ENCODE results near the gene BOD1L1.
A peak's percentile ranks its signal among the peaks of the same experiment; 100 is the strongest.

Gene BOD1L1

DNA sequence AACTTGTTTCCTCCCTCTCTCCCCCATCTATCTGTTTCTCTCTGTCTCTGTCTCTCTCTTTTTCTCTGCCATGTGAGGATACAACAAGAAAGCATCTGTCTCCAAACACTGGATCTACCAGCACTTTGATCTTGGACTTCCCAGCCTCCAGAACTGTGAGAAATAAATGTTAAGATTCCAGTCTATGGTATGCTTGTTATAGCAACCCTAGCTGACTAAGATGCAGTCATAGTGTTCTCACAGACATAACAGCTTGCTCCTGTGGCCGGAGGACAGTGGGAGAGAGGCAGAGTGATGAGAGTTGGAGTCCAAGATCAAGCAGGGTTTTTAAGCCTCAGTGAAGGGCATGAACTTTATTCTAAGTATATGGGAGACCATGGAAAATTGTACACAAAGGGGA, 74.4 kb downstream of the BOD1L1 start:
- DNase-seq: no peak

DNA sequence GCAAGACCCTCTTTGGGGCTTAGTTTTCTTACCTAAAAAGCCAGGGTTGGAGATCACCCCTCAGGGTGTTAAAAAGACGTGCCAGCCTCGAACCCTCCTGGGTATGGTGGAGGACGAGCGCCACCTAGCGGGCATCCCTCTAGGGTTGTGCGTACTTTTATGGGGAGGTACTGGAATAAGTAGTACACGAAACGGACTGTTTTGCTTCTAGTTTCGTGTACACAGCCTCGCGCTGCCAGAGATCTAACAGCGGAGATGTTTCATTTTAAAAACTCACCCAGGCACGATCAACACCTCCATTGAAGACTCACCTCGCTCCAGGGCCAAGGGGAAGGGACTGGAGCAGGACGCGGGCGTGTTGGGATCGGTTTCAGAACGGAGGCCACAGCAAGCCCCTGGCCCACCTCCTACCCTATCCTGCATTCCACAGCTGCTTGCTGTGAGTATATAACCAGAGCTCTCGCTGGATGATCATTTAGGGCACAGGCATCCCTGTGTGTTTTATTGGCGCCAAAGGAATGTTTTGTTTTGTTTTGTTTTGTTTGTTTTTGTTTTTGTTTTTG, 78.5 kb downstream of the BOD1L1 start:
- DNase-seq: peak; percentile 36

DNA sequence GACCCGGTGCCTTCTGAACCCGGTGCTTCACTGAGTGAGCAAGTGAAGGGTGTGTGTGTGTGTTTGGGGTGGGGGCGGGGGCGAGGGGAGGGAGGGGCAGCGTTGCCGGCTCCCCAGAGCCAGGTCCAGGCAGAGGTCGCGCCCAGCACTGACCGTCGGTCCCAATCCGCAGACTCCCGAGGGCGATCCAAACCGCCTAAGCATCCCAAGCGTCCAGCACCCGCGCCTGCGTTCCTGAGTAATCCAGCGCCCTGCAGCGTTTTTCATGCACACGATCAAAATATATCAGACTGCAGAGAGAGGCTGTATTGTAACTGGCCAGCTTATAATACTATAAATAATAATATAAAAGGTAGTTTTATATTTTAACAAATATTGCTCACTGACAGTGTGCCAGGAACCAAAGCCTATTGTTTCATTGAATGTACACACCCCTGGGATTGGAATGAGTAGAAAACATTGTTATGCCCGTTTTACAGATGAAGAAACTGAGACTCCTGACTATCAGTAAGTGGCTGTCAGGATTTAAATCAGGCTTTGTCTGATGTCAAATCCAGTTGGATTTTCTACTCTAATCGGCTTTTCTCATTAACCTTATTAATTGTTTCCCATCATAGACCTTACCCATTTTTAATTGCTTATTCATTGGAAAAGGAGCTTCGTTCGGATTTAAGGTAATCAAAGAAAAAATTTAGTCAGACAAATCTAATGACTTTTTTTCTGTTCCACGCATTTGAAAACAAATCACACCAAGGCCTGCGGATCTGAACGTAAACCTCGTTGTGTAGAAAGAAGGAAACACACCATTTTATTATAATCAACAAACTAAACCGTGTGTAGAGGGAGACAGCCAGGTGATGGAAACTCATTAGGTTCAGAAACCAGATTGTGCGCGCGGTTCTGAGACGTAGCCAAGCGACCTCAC, 79.2 kb downstream of the BOD1L1 start:
- no peak for DNase-seq

DNA sequence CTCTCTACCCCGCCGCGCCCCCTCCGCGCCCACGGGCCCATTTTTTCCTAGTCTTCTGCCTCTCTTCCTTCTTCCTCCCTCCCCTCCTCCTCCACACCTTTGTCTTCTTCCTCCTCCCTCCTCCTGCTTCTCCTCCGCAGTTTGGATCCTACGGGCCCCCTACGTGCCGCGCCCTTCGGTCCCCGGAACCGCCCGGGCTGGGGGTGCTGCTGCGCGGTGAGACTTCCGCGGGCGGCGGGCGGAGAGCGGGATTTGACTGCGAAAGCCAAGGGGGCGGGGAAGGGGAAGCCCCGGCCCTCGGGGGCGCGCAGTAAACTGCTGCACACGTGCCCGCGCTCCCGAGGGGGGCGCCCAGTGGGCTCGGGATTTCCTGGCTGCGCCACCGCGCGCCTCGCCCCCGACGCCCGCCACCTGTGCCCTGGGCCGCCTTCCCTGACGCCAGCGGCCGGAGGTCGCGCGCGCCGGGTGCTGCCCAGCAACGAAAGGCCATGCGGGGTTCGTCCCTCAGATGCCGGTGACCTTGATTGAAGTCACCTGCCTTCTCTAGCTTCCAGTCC, 80.0 kb downstream of the BOD1L1 start:
- no peak for DNase-seq

DNA sequence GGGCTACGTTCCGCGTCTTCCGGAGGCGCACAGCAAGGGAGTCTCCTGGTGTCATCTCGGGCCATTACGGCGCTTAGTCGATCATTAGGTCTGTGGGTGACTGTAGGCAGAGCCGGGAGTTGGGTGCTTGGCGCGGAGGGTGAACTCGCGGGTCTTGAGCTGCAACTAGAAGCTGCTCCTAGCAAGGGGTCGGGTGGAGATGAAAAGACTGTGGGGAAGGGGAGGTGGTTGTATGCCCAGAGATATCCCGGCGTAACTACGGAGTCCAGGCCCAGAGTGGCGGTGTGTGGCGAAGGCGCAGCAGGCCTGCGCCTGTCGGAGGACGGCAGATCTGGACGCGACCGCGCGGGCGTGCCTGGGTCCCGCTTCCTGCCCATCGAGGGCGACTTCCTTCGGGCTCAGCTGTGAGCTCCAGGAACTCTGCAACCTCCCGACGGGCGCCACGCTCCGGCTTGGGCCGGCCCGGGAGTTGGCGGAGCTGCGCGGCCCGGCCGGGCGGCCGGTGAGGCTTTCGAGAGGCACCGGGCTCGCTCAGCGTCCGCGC, 80.5 kb downstream of the BOD1L1 start:
- no peak for DNase-seq

DNA sequence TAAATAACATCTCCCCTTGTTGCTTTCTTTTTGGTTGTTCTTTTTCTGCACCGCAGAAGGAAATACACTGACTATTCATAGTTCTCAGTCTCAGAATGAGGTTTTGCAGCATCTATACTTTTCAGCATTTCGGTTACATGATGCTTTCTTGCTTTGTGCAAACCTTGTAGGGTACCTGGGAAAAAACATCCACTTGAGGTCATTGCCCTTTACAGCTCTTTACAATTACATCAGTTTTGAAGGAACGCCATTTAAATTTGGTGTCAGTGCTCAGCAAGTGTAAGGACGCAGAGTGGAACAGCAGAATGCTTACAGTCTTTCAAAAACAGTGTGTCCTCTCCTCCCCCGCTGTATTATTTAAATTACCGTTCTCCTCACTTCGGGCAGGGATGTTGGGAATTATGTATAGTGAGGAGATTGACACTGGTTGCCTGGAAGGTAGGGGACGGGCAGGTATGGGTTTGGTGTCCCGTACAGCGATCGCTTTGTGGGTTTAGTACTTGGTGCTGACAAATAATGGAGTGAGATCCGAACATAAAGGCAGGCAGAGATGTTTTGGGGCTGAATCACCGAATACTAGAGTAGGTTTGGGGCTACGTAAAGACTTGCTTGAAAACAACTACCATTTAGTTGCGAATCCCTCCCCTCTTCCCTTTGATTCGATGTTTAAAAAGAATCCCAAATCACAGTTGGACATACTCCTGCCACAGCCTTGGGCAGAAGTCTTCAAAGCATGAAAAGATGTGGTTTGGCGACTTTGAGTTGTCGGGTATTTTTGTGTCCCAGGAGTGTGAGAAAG, 81.2 kb downstream of the BOD1L1 start:
- DNase-seq: no peak

DNA sequence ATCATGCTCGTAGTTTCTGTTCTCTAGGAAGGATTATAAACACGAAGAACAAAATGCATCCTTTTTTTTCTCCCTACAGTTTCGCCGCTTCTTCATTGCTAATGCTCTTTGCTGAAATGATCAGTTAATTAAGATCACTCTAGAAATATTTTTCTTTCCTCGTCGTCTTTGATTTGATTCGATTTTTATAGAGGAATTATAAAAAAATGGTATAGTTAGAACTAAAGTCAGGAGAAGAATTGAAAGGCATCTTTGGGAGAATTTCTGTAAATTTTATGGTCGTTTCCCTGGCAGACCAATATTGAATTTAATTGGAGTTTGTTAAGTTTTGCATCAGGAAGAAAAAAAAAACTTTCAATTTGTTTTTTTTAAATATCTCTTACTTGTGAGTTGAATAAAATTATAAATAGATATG, 82.1 kb downstream of the BOD1L1 start:
- DNase-seq: no peak

DNA sequence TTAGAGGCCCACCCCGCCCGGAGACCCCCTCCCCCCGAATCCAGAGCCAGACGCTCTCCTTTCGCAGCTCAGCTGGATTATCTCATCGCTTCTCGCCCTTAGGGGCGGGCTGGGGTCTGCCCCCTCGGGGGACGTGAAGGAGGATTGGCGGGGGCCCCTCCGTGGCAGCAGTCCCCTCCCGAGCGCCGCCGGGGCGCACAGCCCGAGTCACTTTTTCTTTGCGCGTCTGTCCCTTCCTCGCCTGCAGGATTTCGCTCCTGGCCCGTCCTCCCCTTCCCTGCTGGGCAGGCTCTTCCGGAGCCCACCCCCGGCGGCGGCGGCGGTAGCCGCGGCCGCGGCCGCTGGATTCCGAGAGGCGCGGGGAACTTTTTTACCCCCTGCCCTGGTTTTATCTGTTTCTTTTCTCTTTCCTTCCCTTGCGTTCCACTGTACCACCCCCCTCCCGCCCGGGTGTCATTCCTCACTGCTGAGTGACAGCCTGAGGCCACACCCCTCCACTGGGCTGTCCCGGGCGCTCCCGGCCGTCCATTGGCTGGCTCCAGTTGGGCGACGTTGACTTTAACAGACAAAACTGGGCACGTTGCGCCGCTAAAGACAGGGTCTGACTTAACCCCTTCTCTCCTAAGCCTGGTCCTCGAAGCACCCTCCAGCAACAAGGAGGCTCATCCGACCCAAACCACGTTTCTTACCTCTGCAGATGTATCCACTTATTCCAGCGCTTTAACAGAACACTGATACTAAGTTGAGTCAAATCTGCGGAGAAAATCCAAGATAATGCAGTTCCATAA, 82.7 kb downstream of the BOD1L1 start:
- DNase-seq: peak; percentile 70

DNA sequence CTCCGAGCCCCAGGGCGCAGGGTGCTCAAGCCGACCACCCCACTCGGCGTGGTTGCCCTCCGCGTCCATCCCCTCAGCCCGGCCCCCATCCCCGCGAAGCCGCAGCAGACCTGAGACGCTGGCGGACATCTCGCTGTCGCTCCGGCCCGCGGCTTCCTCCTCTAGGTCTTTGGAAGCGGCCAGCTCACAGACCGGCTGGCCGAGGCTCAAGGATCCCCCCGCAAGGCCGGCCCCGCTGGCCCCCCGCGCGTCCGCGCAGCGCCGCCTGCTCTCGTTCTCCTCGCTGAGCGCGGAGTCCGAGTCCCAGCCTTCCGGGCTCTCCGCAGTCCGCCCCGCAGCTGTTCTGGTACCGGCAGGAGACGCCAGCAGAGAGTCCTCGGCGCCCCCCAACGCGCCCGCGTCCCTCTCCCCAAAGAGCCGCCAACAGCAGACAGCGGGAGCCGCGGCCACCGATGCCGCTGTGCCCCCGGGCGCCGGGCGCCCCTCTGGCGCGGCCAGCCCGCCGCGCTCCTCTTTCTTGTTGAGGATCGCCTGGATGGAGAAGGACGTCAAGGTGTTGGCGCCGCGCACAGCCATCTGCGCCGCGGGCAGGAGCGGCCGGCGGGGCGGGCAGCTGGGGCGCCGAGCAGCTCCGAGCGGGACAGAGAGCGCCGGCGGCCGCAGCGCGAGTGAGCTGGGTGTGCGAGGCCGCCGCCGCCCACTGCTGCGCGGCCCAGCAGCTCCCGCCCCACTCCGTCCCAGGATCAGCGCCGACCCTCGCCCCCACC, 83.5 kb downstream of the BOD1L1 start, which contains the start of gene NKX3-2:
Gene NKX3-2, minus strand, starts transcription at position 670 of the 767 bp plus-strand sequence. Its CDS starts 94 bp downstream, at position 576.
- no peak for DNase-seq

DNA sequence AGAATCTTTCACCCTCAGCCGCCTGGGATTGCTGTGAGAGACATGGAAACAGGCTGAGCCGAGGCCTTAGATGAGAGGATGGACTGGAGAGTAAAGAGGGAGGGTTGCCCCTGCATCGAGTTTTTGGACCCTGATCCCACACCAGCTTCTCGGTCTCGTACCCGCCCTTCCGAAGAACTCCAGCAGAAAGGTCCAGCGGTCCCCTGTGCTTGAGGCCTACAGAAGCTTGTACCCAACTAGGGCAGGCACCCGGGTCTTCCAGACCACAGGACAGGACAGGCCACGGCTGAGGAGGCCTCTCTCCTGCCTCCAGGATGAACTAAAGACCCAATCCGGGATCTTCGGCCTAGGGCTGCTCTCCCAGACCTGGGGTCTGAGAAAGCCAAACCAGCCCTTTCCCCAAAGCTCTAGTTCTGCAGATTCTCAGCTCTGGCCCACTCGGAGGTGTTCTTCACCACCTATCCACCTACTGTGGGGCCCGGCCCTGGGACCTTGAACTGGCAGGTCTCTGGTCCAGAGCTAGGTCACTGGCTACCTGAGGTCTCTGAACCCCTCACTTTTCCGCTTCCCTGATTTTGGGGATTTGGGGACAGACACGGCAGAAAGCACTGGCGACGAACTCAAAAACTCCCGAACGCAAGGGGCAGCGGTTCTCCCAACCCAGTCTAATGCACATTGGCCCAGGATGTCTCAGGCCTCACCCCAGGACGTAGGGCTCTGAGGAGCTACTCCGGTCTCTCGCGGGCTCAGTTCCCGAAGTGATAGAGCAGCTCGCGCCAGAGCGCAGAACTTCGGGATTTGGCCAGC, 84.3 kb downstream of the BOD1L1 start:
- DNase-seq: no peak

DNA sequence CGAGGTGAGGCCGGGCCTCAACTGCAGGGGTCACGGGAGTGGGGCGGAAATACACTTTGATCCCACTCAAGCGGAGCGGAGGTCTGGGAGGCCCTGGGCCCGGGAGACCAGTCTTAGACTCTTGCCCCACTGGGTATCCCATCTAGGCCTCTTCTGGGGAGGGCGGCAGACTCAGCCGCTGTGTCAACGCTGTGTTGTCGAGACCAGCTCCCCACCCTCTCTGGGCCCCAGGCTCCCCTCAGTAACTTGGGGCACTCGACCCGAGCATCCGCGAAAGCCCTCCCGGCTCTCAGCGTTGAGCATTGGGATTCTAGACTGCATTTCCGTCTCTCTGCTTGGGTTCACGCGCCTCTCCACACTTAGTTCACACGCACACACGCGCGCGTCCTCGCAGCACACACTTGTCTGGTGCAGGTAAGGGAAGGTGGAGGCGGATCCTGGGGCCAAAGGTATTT, 84.9 kb downstream of the BOD1L1 start:
- no peak for DNase-seq

DNA sequence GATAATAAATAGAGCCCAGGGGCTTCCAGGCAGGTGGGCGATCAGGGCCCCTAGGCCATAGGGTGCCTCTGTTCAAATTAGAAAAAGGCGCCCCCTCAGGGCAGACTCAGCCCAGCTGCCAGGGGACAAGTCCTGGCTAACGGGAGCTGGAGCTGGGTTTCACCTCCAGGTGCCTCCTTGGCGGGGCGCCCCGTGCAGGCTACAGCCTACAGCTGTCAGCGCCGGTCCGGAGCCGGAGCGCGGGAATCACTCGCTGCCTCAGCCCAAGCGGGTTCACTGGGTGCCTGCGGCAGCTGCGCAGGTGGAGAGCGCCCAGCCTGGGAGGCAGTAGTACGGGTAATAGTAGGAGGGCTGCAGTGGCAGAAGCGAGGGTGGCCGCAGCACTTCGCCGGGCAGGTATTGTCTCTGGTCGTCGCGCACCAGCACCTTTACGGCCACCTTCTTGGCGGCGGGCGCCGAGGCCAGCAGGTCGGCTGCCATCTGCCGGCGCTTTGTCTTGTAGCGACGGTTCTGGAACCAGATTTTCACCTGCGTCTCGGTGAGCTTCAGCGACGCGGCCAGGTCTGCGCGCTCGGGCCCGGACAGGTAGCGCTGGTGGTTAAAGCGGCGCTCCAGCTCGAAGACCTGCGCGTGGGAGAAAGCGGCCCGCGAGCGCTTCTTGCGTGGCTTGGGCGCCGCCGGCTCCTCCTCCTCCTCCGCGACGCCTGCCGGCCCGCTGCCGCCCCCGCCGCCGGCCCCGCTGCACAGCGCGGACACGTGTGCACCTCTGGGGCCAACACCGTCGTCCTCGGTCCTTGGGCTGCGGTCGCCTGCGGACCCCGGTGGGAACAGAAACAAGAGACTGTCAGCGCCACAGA, 85.6 kb downstream of the BOD1L1 start:
- no peak for DNase-seq

DNA sequence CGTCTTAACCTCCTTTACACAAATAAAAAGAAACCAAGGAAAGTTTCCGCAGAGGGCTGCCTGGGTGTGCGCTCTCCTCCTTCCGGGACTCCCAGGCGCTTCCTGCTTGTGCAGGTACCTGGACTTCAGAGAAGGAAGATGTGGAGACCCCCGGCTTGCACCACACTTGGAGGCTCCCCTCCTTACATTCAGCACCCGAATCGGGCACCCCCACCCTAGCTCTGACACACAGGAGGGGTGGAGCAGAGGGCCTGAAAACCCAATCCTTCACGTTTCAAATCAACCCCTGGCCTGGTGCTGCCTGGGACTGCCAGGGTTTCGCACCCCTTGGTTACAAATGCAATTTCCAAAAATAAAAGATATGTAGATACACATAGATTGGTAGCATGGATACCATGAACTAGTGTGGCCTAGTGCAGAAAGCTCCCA, 86.3 kb downstream of the BOD1L1 start:
- DNase-seq: no peak

DNA sequence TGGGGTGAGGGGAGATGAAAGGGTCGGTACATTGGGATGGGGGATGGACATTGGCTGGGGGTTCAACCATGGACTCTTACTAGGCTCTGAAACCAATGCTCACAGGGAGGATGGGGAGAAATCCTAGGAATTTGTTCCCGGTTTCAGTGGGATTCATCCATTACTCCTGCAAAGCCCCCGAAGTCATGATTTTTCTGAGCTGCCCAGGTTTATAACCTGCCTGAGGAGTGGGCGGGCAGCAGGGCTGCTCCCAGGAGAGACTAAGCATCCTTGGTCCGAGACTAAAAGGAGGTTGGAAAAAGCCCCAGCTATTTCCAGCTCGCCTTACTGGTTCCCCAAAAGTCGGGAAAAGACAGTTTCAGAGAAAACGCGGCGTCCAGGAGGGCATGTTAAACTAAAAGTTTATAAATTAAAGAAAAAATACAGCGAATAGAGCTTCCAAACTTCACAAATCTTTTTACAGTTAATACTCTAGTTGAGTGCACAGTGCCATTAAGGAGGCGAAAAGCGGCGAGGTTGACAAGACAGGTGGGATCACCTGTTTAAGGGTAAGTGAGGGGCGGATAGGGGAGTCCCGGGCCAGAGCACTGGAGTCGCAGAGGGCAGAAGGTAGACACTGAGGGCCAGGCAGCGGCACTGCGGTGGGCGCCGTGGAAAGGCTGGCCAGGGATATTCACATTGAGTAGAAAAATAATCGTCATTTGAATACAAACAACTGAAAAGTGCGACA, 86.9 kb downstream of the BOD1L1 start:
- no peak for DNase-seq

DNA sequence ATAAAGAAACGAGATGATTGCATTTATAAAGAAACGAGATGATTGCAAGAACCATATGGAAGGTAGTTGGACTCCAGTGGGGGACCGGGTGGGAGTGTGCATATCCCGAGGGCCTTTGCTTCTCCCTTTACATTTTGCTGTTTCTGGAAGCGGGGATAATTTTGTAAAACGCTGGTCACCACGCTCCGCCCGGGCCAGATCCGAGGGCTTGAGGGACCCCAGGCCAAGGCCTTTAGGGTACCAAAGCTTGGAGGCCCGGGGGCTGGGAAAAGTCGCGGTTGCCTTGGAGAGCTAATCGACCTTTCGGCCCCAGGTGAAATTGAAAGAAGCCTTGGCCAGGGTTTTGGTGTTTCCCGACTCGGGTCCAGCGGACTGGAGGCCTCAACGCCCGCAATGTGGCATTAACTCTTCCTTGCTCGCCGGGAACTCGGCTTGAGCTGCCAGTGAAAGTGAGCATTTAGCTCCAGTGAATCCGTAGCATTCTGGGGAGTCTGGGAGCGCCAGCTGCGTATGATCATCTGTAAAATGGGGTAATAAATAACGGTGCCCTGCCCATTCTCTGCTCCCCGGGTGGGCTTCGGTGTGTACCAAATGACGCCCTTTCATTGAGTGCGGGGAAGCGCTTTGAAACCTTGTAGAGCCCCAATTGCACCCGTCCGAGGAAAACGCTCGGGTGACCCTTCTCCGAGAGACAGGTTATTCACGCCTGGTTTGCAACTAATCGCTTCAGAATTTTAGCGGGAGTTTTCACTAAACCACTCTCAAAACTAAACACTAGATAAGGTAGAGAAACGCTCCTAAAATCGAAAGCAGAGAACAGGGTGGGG, 87.7 kb downstream of the BOD1L1 start:
- DNase-seq: no peak

DNA sequence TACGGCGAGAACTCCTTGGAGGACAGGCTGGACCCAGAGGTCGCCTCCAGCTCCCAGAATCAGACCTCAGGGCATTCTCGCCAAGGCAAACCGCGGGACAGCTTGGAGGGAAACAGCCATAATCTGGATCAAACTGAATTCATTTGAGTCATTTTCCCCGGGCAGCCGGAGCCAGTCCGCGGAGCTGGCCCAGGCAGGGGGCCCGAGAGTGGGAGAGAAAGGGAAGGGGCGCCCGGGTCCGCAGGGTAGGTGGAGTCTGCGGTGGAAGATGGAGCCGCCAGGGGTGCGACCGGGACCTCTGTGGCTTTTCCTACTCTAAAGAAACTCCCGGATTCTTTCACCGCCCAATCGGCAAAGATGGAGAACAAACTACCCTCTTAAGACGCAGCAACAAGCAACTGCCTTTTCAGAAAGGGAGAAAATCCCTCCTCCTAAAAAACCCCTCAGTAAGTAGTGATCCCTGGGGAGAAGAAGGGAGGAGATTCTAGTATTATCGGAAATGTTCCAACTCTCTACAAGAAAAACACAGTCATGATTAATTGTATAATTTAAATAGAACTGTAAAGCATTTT, 88.4 kb downstream of the BOD1L1 start:
- no peak for DNase-seq

DNA sequence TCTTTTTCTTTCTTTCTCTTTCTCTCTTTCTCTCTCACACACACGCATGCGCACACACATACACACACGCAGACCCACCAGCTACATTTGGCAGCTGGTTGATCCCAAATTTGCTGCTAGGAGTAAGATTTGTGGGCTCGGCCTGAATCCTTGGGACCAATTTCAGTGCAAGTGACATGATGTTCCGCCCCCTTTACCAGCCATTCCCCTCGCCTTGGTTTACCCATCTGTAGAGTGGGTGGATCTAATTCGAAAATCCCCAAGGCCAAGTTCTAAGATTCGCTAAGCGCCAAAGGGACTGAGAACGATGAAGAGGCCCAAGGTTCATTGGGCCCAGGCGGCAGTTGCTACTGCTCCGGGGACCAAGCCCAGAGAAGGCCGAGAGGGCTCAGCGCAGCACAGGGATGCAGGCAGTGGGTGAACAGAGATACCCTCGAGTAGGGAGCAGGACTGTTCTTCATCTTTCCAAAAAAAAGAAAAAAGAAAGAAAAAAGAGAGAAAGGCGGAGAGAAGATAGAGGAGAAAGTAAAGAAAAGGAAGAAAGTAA, 89.0 kb downstream of the BOD1L1 start:
- no peak for DNase-seq
